Activated gamma-delta T cell treated with Interleukin-2 at 50 U/mL for 16 hours (primary cell): ENCODE results near the gene PRKAR1B.
"Not testable (repeated sequence)": the region's sequence is repeated elsewhere in the genome, so short reads cannot be mapped to it uniquely, and the experiment has no call there.

Experiments
- DNase-seq: peaks from one replicate; pipeline ENCODE4 v3.0.0-alpha.2; 2020

The PRKAR1B gene

DNA sequence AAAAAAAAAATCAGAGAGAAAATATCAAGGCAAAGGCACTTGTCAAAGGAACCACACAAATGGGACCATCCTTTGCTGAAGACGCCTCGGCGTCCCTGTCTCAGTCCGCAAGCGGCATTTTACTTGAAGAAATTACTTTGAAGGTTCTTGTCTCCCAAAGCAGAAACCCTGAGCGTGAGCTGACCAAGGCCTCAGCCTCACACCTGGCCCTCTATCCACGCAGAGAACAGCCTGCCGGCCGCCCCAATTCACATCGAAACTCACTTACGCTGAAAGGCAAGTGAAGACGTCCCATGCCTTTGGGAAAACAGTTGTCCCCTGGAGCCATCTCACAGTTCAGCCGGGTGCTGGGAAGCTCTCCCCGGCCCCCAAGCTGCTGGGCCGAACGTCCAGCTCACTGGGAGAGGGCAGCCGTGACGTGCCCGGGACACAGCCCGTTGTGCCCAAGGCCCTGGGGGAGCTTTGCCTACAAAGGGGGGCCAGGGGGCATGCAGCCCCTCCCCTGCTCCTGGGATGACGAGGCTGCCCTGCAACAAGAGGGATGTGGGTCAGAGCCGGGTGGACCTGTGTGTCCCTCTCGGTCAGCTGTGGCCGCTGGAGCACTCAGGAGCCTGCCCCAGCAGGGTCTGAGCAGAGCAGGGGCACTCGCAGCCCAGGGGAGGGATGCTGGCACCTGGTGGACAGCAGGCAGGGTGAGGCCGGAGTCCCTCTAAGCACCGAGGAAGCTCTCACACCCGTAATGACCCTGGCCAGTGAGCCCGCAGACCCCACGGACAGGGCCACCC, 157.8 kb downstream of the PRKAR1B start:
- DNase-seq, result no peak

DNA sequence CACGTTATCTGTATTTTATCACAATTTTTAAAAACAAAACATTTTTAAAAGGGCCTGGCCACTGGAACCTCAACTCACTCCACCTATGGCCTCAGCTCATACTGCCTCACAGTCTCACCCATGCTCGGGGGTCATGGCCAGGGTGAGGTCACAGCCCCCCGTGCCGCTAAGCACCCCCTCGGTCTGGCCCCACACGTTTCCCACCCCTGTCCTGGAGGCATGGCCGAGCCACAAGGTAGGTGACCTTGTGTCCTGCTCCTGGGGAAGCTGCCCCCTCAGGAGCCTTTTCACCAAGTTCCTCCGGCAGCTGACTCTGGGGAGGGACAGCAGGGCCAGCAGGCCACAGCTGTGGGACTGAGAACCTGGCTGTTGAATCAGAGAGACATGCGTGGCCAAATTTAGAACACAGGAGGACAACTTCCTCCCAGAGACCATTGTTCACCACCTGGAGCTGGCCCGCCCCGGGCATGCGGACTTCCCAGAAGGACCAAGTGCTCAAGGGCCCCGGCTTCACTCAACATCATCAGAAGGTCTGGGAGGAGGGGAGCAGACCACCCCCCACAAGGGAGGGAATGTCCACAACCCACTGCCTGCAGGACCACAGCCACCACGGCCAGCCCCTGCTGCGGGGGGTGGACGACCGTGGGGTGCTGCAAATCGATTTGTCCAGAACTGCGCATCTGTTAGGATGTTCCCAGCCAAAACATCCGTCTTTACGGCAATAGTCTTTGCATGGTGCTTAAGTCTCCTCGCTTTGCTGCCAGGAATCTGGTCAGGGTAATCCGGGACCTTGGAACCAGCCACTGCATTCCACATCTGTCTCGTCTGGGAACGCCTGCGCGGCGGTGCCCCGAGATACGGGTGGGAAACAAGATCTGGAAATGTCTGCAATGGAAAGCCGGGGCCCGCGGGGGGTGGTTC, 158.8 kb downstream of the PRKAR1B start:
- DNase-seq, result no peak

DNA sequence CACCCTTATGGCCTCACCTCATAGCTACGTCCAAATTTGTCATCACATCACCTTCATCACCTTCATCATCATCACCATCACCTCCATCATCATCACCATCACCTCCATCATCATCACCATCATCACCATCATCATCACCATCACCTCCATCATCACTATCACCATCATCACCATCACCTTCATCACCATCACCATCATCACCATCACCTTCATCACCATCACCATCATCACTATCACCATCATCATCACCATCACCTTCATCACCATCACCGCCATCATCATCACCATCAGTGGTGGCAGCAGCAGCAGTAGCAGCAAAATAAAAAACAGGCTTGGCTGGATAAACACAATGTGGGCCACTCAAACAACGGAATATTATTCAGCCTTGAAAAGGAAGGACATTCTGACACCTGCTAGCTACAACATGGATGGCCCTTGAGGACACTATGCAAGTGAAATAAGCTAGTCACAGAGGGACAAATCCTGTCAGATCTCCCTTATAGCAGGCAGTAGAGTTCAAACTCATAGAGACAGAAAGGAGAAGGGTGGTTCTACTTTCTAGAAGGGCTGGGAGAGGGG, 159.7 kb downstream of the PRKAR1B start:
- no peak for DNase-seq

DNA sequence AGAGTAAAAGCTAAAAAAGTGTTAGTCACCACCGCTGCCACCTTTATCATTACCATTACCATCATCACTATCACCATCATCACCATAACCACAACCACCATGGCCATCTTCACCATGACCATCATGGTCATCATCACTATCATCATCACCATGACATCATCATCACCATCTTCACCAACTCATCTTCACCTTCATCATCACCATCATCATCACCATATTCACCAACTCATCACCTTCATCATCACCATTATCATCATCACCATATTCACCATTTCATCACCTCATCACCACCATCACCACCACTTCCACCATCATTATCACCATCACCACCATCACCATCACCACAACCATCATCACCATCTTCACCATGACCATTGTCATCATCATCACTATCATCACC, 161.0 kb downstream of the PRKAR1B start:
- no peak for DNase-seq

DNA sequence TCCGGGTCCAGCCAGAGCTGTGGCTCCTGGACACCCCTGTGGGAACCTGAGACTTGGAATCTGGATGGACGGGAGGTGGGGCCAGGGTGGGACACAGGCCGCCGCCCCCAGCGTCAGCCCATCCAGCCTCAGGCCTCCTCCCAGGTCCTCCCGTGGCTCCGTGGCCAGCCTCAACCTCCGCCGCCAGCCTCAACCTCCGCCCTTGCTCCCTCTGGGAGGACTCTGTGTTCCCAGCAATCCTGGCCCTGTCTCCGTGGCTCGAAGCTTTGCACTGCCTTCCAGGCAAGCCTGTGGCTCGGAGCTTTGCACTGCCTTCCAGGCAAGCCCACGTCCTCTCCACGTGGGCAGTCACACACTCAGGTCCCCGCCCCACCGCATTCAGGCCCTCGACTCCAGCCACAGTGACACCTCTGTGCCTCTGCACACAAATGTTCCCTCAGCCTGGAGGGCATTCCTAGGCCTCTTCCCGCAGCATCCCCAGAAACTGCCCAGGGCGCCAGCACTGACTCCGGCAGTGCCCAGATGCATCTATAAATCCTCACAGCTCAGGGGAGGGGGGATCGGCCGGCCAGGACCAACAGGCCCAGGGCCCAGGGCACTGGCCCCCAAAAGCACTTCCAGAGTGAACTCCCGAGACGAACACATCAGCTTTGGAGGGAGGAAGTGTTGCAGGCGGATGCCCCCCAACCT, 162.8 kb downstream of the PRKAR1B start:
- DNase-seq, result no peak

DNA sequence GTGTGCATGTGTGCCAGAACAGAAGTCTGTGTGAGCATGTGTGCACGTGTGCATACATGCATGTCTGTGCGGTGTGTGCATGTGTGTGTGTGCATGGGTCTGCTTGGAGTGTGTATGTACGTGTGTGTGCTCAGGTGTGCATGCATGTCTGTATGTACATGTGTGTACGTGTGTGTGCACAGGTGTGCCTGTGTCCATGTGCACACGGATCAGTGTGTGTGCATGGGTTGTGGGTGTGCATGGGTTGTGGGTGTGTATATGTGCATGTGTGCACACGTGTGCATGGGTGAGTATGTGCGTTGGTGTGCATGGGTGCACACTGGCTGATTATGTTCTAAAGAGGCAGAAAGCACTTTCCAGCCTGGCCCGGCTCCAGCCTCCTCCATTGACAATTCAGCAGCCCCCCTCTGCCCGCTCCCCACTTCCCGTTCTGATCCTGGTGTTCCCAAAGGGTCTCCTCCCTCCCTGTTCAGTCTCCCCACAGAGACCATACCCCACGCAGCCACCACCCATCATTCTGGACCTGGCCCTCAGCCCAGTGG, 163.4 kb downstream of the PRKAR1B start:
- no peak for DNase-seq

DNA sequence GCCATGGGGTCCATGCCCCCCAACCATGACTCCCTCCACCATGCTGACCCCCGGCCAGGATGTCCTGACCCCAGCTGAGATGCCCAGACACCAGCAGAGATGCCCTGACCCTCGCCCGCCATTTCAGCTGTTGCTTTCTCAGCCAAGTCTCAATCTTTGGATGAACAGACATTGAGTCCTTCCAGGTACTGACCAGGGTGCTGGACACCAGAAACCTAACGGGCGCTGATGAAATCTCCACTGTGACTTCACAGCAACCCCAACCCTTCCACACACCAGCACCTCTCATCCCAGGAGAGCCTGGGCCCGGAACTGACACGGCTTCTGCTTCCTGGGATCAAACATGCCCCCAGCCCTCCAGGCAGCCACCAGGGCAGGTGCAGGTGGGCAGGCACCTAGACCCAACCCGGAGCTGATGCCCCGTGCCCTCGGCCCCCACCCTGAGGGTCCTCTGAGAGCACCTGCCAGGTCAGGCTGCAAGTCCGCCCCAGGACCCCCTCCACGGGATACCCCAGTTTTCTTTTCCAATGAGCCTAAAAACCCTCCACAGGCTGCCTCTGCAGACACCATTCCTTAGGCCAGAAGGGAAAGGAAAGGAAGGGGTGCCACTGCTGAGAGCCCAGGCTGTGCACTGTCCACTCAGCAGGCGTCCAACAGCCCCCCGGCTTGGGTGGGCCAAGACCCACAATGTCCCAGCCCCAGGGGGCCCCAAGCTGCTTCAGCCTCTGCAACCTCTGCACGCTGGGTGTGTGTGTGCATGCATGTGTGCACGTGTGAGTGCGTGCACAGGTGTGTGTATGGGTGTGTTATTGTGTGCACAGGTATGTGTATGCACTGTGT, 164.1 kb downstream of the PRKAR1B start:
- DNase-seq, result no peak

DNA sequence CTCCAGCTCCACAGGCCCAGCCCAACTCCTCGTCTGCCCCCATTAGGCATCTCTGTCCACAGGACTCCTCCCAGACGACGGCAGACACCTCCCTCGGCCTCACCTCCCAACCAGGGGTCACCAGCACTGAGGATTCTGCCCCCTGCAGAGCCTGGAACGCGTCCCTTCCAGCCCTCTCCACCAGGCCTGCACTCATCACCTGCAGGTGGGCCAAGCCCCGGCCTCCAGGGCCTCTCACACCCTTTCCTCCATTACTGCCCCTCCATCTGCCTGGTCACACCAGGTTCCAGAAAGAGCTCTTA, 164.8 kb downstream of the PRKAR1B start:
- no peak for DNase-seq

DNA sequence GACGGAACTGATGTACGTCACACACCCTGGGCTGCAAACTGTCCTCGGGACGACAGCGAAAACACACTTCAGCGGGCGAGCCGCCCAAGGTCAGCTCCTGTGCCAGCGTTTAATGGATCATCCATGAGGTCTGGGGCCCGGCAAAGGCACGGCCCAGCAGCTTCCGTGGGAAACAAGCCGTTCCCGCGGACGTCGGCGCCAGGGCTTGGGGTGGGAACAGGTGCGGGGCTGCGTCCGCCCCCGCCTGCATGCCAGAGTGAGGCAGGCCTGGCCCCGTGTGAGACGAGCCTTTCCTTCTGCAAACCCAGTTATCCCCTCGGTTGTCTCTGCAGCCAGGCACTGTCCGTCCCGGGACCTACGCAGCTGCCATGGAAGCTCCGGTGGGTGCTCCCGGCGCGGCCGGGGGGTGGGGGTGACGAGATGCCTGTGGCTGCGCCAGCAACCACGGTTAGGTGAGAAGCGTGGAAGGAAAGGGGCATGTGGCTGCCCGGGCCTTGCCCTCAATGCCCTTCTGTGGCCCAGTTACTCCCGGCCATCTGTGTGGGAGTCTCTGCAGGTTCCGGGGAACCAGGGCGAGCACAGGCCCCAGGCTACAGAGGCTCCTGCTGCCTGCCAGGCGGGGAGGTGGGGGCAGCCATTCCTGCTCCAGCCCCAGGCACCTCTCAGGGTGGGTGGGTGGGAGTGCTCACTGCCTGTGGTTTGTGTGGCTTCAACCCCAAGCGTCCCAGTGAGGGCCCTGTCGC, 165.3 kb downstream of the PRKAR1B start:
- no peak for DNase-seq

DNA sequence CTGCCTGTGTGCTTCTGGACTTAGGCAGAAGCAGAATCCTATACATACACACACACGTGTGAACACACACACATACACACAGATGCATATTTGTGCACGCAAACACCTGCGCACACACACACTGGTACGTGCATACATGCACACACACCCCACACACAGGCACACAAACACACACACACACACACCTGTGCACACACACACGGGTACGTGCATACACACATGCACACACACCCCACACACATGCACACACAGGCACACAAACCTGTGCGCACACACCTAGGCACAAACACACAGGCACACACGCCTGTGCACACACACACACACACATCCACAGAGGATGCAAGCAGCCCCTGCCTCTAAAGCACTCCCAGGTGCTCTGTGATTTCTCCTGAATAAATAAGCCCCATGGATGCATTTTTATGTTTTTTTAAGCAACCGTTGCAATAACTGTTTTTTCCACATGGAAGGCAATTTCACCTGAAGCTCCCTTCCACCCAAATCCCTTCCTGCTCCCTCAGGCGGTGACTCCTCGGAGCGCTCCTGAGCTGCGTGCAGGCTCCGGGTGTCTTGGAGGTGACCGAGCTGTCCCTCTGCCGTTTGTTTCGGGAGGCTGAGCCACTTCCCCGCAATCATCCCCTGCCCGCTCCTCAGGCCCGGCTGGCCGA, 166.0 kb downstream of the PRKAR1B start:
- no peak for DNase-seq

DNA sequence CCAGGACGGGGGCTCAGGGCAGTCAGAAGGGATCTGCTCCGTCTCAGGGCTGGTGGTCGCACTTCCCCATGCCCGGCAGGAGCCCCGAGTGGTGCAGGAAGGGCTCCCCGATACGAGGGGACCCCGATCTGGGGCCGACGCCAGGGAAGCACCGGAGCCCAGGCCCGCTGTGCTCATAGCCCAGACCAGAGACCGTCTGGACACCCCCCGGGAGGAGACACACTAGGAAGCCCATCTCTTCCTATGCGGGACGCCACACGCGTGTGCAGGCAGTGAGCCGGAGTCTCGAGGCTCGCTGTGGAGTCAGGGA, 167.7 kb downstream of the PRKAR1B start:
- no peak for DNase-seq

DNA sequence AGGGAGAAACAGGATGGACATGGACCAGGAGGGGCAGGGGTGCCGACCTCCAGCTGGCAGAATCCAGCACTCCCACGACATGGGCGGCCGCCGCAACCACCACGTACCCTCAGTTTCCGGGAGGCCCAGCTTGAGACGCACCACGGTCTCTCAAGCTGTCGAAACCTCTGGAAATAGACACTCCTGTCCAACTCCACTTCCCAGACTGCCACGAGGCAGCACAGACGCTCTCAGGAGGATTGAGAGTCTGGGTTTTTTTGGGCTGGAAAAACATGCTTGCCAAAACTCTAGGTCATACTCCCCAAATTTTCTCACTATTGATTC, 169.6 kb downstream of the PRKAR1B start:
- DNase-seq, result no peak

DNA sequence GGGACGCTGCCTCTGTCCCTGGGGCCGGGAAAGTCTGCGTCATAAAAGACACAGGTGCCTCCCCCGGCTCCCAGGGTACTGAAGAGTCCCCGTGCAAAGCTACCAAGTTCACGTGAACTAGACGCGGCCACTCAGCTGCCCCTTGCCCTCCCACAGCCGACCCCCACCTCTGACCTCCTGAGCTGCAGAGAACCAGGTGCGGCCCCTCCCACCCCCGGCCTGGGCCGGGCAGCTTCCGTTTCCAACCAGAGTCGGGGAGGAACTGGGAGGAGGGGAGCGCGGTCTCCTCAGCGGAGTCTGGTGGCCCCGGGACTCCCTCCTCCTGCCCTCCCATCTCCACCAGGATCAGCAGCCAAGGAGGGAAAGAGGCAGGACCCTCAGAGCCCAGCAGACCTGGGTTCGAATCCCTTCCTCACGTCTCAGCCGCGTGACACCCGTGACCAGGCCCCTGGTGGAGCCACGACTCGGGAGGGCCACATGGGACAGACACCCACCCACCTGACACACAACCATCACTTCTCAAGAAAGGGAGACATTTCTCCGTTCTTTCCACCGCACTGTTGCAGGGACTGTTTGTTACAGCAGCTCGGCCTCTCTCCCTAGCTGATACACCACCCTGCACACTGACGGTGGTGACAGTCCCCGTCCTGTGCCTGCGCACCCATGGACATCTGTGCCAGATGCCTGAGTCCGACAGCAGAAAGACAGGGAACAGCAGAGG, 170.1 kb downstream of the PRKAR1B start:
- no peak for DNase-seq

DNA sequence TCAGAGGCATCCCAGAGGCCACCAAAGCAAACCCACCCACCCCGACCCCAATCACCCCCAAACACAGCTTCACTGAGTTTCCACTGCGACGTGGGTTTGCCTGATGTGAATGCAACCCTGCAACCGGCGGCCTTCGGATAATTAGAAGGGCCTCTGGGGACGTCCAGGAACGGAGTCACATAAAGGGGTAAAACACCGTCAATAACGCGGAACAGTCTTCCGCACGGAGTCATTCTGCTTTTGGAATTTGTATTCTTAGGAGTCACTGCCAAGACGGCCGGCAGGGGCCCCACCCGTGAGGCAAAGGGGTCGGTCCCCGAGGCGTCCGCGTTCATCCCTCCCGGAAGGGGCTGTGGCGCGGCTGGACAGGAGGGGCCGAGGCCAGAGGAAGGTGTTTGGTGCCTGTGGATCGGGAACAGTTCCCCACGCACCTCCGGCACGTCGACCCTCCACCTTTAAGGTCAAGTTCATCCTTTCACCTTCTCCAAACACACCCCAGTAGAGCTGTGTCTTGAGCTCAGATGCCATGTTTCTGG, 170.7 kb downstream of the PRKAR1B start:
- DNase-seq, result no peak

DNA sequence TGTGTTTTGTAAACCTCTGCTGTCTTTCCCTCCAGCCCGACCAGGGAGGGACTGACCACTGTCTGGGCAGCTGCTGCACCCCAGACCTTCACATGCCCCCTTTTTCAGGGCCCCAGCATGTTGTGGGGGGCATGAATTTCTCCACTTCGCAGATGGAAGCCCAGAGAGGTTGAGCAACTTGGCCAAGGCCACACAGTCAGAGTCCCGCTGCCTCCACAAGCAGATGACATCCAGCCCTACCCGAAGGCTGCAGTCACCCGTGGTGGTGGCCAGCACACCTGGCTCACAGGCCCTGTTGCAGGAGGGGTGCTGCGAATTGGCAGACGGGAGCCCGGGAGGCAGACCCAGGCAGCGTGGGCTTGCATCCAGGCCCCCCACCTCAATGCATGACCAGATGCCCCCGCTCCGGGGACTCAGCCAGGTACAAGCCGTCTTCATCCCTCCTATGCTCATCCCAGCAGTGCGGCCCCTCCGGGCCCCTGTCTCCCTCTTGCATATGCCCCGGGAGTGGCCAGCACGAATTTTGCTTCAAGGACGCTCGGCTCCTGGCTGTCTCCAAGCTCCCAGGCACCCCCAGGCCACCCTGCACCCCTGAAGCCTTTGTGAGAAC, 171.4 kb downstream of the PRKAR1B start:
- no peak for DNase-seq

DNA sequence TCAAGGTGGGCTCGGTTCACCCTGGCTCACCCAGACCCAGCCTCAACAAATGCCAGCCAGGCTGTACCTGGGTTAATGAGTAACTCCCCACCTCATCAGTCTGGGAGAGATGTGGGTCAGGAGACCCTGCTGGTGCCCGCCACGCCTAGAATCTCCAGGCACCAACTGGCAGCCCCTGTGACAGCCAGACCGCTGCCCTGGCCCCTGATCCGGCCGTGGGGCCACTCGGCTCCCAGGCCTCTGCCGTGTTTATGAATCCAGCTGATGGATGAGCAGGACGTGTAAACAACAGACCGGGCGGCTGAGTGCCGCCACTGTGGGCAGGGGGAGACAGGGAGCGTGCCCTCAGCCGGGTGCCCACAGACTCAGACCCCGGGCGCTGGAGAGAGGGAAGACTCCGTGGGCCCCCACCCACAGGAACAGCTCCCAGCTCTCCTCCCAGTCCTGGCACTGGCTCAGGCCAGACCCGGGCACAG, 173.4 kb downstream of the PRKAR1B start:
- DNase-seq, result no peak

DNA sequence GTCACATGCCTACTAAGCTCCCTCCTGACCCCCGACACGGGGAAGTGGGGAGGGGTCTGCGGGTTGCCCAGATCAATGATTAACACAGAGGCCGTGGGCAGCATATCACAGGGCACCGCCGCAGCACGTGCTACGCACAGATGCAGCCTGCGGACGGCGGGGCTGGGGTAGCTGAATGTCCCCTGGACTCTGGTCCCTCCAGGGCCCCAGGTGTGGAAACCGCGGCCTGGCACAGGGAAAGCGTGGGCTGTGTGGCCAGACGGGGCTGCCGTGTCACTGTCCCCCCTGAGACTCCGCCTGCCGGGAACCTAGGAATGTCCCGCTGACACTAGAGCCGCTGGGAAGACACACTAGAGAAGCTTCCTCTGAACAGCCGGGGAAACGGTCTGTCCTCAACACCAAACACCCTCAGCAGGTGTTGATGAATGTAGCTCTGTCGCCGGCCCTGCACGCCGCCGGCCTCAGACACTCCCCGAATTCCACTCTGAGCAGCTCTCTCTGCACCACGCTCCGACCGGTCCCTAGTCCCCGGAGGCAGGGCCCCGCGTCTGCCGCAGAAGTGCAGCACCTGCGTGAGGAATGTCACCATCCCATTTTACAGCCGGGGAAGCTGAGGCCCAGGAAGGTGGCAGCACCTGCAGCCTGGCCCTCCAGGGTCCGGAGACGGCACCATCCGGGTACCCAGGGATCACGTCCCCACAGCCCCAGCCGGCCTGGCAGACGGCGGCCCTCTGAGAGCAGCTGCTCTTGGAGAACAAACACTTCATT, 174.0 kb downstream of the PRKAR1B start:
- DNase-seq, result no peak

DNA sequence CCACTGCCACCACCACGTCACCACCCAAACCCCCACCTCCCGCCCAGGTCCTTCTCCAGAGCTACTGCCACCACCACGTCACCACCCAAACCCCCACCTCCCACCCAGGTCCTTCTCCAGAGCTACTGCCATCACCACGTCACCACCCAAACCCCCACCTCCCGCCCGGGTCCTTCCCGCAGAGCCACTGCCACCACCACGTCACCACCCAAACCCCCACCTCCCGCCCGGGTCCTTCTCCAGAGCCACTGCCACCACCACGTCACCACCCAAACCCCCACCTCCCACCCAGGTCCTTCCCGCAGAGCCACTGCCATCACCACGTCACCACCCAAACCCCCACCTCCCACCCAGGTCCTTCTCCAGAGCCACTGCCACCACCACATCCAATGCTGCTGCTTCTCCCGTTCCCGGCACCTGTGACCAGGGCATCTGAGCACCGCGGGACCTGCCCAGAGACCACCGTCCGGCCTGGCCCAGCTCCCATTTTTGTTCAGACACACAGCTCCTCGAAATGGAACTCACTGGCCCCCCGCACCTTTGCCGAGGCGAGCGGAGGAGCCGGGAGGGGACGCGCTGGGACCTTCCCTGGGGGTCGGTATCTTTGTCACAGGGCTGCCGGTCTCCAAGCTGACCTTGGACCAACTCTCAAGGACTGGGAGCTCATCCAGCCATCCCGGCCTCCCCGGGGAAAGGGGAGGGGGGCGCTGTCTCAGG, 174.8 kb downstream of the PRKAR1B start:
- not testable (repeated sequence) for DNase-seq
